Panc1 (cell line): ENCODE data around the gene ZHX3. TPM values are rescaled to one million over a fixed set of nuclear protein-coding genes. Genes with fewer than 3 reads are reported as not detected.

Experiments used
- ATAC-seq: fragments of 200-7000 bp; cut with Tn5 transposase; 2 replicates; pipeline ENCODE4 v1.9.1; 2020; ENCODE audit warnings: mild to moderate bottlenecking, moderate library complexity
- BruUV-seq: library from RNA; stranded (reverse); fragments of 400-500 nt; replicated peaks from 2 replicates; lab custom pipeline; 2021; lab: Mats Ljungman, UMichigan
- CTCF ChIA-PET: fragments of 300-600 bp; sonication (Branson Sonifier 250); formaldehyde crosslinking; loops from one replicate; lab custom pipeline; 2022; ENCODE audit warnings: antibody characterized with exemption; lab: Charles Lee
- POLR2A ChIA-PET: fragments of 300-600 bp; sonication (Branson Sonifier 250); formaldehyde crosslinking; loops from one replicate; lab custom pipeline; 2022; ENCODE audit warnings: antibody characterized with exemption; lab: Charles Lee
- DNase-seq: peaks from one replicate; pipeline ENCODE4 v3.0.0-alpha.2; 2010; ENCODE audit warnings: low read depth, low spot score
- H3K27ac ChIP-seq: 2 replicates; pipeline ENCODE4 v1.5.1; 2011; ENCODE audit warnings: mild to moderate bottlenecking, low read length, inconsistent platforms
- H3K27me3 ChIP-seq: fragments of 200-500 bp; sonication (Bioruptor generic); 2 replicates; pipeline ENCODE4 v1.6.0; 2014; ENCODE audit warnings: low read length, inconsistent platforms; ENCODE audit not compliant: control insufficient read depth, insufficient read depth
- H3K36me3 ChIP-seq: fragments of 200-500 bp; sonication (Bioruptor generic); 2 replicates; pipeline ENCODE4 v1.5.1; 2014; ENCODE audit warnings: inconsistent platforms, mild to moderate bottlenecking, low read length, moderate library complexity; ENCODE audit not compliant: control insufficient read depth, insufficient read depth
- H3K4me1 ChIP-seq: 2 replicates; pipeline ENCODE4 v1.5.1; 2011; ENCODE audit warnings: inconsistent platforms, mild to moderate bottlenecking, low read length, moderate library complexity; ENCODE audit not compliant: control insufficient read depth, insufficient read depth
- H3K4me3 ChIP-seq, 2 experiments: 2 replicates each; pipeline ENCODE4 v1.5.1; 2011 to 2012; ENCODE audit warnings: low read depth in 2 of 2, low read length in 2 of 2, mild to moderate bottlenecking in 2 of 2, inconsistent platforms in 1 of 2, moderate library complexity in 1 of 2
- H3K9me3 ChIP-seq: fragments of 200-500 bp; sonication (Bioruptor generic); 2 replicates; pipeline ENCODE4 v1.5.1; 2014; ENCODE audit warnings: low read depth, mild to moderate bottlenecking, inconsistent platforms, low read length, moderate library complexity; ENCODE audit not compliant: control insufficient read depth, insufficient read depth
- CTCF ChIP-seq: fragments of 450-650 bp; IDR thresholded peaks from 2 replicates; pipeline ENCODE4 v1.5.1; 2017; ENCODE audit warnings: mild to moderate bottlenecking
- POLR2AphosphoS5 ChIP-seq: IDR thresholded peaks from 2 replicates; pipeline ENCODE4 v1.6.1; 2012; ENCODE audit warnings: mild to moderate bottlenecking, low read depth, low read length, moderate library complexity
- SIN3A ChIP-seq: IDR thresholded peaks from 2 replicates; pipeline ENCODE4 v1.6.1; 2012; ENCODE audit warnings: low read depth, mild to moderate bottlenecking, low read length, moderate library complexity, borderline replicate concordance; ENCODE audit not compliant: insufficient read depth
- TCF7L2 ChIP-seq: IDR thresholded peaks from 2 replicates; pipeline ENCODE4 v1.6.1; 2011; ENCODE audit warnings: mild to moderate bottlenecking, low read depth, low read length, inconsistent platforms
- in situ Hi-C: cut with HindIII; loops from 2 replicates; pipeline ENCODE4 v1.10.0; 2016; ENCODE audit warnings: low sequenced_read_pairs, low pct_unique_long_range_greater_than_20kb
- intact Hi-C: fragments of 100-400 bp; cut with micrococcal nuclease; formaldehyde crosslinking; loops from one replicate; pipeline ENCODE4 v1.10.0; 2022; ENCODE audit not compliant: unreplicated experiment
- total RNA-seq: library from RNA; stranded (reverse); gene quantifications from one replicate; pipeline ENCODE4 v1.2.1, GENCODE V29; 2021; ENCODE audit not compliant: unreplicated experiment
- TF ChIP-seq, protein P1 (sequence below), 2 experiments: IDR thresholded peaks; 2 replicates each; pipeline ENCODE4 v1.6.1; 2011 to 2012; ENCODE audit warnings: low read depth in 2 of 2, control low read depth in 1 of 2, low read length in 1 of 2, mild to moderate bottlenecking in 1 of 2, moderate library complexity in 1 of 2; ENCODE audit not compliant: insufficient read depth in 1 of 2

ZHX3 gene
- total RNA-seq, 1 experiment from 2014 or later: 19.8 TPM

GRCh38 chr20:41308290-41308711 is 9.2 kb downstream of the ZHX3 start:
- TF ChIP-seq TCF7L2 (no peak), SIN3A (no peak), CTCF (no peak), POLR2AphosphoS5 (no peak)
- TF ChIP-seq, protein P1, sequence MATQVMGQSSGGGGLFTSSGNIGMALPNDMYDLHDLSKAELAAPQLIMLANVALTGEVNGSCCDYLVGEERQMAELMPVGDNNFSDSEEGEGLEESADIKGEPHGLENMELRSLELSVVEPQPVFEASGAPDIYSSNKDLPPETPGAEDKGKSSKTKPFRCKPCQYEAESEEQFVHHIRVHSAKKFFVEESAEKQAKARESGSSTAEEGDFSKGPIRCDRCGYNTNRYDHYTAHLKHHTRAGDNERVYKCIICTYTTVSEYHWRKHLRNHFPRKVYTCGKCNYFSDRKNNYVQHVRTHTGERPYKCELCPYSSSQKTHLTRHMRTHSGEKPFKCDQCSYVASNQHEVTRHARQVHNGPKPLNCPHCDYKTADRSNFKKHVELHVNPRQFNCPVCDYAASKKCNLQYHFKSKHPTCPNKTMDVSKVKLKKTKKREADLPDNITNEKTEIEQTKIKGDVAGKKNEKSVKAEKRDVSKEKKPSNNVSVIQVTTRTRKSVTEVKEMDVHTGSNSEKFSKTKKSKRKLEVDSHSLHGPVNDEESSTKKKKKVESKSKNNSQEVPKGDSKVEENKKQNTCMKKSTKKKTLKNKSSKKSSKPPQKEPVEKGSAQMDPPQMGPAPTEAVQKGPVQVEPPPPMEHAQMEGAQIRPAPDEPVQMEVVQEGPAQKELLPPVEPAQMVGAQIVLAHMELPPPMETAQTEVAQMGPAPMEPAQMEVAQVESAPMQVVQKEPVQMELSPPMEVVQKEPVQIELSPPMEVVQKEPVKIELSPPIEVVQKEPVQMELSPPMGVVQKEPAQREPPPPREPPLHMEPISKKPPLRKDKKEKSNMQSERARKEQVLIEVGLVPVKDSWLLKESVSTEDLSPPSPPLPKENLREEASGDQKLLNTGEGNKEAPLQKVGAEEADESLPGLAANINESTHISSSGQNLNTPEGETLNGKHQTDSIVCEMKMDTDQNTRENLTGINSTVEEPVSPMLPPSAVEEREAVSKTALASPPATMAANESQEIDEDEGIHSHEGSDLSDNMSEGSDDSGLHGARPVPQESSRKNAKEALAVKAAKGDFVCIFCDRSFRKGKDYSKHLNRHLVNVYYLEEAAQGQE (IDR thresholded peaks at IDR 0.05; ENCODE audit: insufficient read depth in 1 of 2, low read depth in 2 of 2, low read length in 1 of 2): no peak
- ChIA-PET CTCF (no interaction called here), POLR2A (no interaction called here)
- H3K27me3 ChIP-seq: no peaks in the 10 kb centered on the region
- BruUV-seq: no TSS peak
- no peak overlapping the region for H3K27ac ChIP-seq
- H3K9me3 ChIP-seq: no peaks in the 10 kb centered on the region
- no peaks in the 10 kb centered on the region for H3K4me1 ChIP-seq
- no peaks in the 10 kb centered on the region for H3K36me3 ChIP-seq
- H3K4me3 ChIP-seq: no peak overlapping the region
- DNase-seq (no peak), ATAC-seq (no peak; the same call in 1 of the 2 replicates)
- intact Hi-C loops: no loop called here
- in situ Hi-C loops: no loop called here

GRCh38 chr20:41307021-41307420 is 10.5 kb downstream of the ZHX3 start:
- intact Hi-C loops: no loop called here
- no peaks in the 10 kb centered on the region for H3K9me3 ChIP-seq
- ATAC-seq (no peak), DNase-seq (no peak)
- no peak for TF ChIP-seq SIN3A
- no peak for TF ChIP-seq POLR2AphosphoS5
- TF ChIP-seq, protein P1 (IDR thresholded peaks at IDR 0.05; ENCODE audit: insufficient read depth in 1 of 2, low read depth in 2 of 2, low read length in 1 of 2): no peak
- TF ChIP-seq TCF7L2: no peak
- TF ChIP-seq CTCF: no peak
- in situ Hi-C loops: no loop called here
- H3K27ac ChIP-seq: no peak overlapping the region
- CTCF ChIA-PET: no interaction called here
- no TSS peak for BruUV-seq
- H3K36me3 ChIP-seq: no peaks in the 10 kb centered on the region
- H3K4me1 ChIP-seq: no peaks in the 10 kb centered on the region
- no peak overlapping the region for H3K4me3 ChIP-seq
- H3K27me3 ChIP-seq: no peaks in the 10 kb centered on the region
- POLR2A ChIA-PET: no interaction called here
